Measurements from ENCODE around the gene FLOT1.

The FLOT1 gene

GRCh38 chr6:30705620-30706019, 36.9 kb downstream of the FLOT1 start:
- no peak for DNase-seq (ENCODE audit: extremely low read depth in 1 of 2, low read depth in 1 of 2)

DNA sequence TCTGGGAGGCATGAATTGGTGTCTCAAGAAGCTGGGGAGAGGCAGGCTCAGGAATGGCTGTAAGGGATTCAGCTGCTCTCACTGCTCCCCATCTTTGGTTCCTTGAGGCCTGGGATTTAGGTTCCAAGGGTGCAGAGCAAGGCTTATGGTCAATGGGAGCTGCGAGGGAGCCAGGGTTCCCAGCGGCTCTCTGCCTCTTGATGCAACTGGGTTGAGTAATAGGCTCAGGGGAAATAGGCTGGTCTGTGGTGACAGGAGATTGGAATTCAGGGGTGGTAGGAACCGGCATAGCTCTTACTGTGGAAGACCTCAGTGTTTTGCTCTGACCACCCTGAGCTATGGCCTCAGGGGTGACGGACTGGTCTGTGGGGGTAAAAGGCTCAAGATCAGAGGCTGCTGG, 38.7 kb downstream of the FLOT1 start:
- no peak for DNase-seq (ENCODE audit: extremely low read depth in 1 of 2, low read depth in 1 of 2)

GRCh38 chr6:30703011-30703410, 39.5 kb downstream of the FLOT1 start:
- DNase-seq (ENCODE audit: extremely low read depth in 1 of 2, low read depth in 1 of 2): no peak

DNA sequence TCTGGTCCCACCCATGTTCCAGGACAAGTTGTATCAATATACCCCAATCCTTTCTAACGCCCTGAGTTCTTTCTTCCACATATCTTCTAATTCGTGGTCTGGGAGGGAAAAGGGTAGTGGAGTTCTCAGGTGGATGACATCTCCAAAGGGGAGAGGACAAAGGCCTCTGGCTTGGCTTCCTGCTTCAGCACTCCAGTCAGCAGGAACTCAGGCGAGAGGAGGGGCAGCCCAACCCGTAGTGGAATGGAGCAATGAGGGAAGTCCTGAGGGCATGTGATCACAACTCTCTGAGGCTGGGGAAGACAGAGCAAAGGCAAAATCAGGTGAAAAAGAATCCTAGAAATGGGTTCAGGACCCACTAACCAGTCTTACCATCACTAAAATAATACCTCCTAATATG, 42.1 kb downstream of the FLOT1 start:
- DNase-seq (ENCODE audit: extremely low read depth in 1 of 2, low read depth in 1 of 2): no peak

GRCh38 chr6:30696432-30696831, 46.1 kb downstream of the FLOT1 start:
- no peak for DNase-seq (ENCODE audit: extremely low read depth in 1 of 2, low read depth in 1 of 2)

GRCh38 chr6:30691208-30691847, 51.2 kb downstream of the FLOT1 start:
- DNase-seq (ENCODE audit: extremely low read depth in 1 of 2, low read depth in 1 of 2): no peak

DNA sequence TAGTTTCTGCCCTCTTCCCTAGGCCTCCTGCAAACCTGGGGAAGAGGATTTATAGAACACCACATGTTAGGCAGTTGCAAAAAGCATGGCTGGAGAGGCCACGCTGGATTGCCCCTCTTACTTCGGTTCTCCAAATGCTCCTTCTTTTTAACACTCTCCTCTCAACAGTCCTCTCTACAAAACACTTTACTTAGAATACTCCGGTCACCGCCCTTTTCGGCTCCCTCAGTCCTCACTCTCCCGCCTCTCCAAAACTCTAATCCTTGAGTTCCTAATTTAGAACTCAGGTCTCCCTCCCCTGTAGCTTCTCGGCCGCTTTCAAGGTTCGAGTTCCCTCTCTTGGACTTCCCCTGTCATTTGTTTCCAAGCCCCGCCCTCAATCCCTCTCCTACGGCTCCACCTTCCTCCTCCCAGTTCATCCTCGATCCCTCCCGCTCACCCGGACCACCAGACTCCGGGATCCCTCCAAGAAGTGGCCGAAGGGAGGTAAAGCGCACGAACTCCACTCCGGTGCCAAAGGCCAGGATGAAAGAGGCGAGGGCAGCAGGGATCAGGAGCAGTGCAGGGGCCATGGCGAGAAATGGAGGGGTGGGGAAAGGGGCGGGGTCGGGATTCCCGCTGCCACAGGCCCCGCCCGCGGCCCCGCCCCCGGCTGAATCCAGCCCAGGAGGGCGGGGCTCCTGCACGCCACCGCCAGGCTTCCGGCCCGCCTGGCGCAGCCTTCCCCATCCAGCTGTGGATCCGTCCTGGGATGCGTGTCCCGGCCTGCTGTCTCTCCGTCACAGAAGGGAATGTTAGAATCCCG, 51.9 kb downstream of the FLOT1 start, which contains the start of gene NRM:
Gene NRM (minus strand): TSS at position 582 of the 805 bp plus-strand sequence. CDS start 10 bp downstream, at position 572.
- peak; percentile 51 to 66 for DNase-seq (ENCODE audit: extremely low read depth in 1 of 2, low read depth in 1 of 2)

DNA sequence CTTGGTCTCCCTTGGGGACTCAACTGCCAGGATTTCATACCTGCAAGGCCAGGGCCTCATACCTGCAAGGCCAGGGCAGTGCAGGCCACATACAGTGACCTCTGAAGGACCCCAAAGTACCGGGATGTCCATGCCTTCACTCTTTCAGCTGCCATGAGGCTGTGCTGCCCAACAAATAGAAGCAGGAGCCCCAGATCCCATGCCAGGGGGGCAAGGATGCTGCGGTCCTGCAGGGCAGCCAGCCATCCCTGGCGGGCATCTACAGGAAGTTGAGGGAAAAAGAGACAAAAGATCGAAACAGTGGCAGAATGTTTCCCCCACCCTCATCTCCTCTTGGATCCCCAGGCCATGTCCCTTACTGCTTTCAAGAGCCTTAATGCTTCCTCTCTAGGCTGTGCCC, 52.5 kb downstream of the FLOT1 start:
- DNase-seq (ENCODE audit: extremely low read depth in 1 of 2, low read depth in 1 of 2): no peak

DNA sequence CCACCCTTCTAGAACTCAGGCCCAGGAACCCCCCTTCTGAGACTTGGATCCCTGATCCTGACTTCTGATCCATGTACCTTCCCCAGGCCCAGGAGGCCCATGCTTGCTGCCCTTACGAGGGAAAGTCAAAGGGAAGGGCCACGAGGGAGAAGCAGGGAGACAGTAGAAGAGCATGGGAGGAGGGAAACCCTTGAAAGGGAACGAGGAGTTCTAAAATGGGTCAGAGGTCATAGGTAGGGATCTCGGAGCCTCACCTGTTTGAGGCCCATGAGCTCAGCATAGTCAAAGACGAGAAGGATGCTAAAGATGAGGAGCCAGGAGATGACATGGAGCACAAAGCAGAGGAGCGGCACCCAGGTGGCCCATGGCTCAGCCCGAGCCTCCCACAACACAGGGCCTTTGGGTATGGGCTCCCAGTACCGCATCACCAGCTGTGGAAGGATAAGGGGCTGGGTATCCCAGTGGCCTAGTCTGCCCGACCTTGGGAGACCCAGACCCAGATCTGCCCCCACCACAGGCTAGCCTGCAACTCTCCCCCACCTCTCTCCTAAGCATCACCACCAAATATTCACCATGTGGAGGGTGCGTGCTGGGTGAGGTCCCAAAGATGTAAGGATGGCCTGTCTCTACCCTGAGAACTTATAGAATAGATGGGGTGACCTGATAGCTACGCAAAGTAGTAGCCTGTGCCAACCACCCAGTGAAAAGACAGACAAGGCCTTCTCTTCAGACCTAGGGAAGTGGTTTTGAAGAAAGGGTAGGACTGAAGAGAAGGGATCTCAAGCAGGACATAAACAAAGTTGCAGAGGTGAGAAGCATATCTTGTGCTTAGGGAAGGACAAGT, 53.2 kb downstream of the FLOT1 start:
- no peak for DNase-seq (ENCODE audit: extremely low read depth in 1 of 2, low read depth in 1 of 2)

- no peak for DNase-seq (ENCODE audit: extremely low read depth in 1 of 2, low read depth in 1 of 2)
These were observed 53.9 kb downstream of the FLOT1 start for GRCh38 chr6:30688569-30688968.

DNA sequence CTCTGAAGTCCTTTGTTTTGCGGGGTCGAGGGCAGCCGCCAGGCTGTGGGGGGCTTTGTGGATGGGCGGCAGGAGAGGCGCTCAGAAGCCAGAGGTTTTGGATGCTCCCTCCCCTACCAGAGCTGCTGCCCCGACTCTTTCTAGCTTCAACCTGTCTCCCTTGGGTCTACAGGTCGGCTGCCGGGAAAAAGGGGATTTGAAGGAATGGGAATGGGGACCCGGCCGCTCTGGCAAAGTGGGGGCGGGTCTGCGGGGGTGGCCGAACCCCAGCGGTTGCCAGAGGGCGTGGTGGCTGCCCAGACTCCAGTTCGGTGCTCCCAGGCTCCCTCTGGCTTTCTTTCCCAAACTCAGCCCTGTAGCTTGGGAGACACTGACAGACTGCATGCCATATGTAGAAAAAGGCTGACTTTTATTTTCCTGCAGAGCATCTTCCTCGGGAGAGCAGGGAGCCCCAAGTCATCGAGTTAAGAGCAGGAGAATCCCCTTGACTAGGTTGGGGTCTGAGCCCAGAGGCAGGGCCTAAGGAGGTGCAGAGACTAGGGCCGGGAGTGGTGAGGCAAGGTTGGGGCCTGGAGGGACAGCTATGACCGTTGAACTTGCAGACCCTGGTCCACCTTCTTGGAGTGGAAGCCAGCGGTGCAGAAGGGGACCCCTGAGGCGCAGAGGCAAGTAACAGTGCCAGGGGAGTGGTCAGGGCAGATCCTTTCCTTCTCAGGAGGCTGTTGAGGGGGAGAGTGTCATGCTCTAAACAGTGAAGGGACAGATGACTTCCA, 54.6 kb downstream of the FLOT1 start:
- DNase-seq (ENCODE audit: extremely low read depth in 1 of 2, low read depth in 1 of 2): no peak

GRCh38 chr6:30686908-30687658, 55.4 kb downstream of the FLOT1 start:
- peak; percentile 78 to 90 for DNase-seq (ENCODE audit: extremely low read depth in 1 of 2, low read depth in 1 of 2)

DNA sequence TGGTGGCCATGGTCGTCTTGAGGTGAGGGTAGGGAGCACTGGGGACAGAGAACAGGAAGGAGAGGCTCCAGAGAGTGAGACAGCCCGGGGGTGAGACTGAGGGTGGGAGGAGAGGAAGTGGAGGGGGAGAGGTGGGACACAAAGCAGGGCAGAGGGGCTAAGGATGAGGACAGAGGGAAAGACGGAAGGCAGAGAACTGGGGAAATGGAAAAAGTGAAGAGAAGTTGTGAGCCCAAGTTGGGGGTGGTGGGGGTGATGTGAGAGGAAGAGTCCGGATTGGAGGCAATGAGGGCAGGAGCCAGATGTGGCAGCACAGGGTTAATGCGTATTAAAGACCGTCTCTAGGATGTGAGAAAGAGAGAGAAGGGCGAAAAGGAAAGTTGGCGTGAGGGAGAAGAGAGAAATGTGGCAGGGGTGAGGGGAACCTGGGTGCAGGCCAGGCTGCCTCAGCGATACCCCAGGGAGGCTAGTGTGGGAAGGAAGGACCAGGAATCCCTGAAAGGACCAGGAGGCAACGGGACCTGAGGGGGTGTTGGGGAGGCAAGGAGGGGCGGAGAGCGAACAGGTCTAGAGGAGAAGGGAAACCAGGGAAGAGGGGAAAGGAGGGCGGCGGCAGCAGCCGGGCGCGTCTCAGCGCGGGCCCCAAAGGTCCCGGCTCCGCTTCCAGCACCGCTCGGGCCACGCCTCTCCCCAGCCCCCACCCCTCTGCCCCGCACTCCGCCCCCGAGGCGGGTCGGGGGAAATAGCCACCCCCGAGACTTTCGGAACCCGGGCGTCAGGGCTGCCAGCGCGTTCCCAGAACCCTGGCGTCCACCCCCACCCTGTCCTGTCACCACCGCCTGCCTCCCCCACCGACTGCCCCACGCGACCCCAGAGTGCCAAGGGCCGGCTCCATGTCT, 56.2 kb downstream of the FLOT1 start, which contains the start of gene PPP1R18:
Gene PPP1R18 (minus strand): TSS at position 637 of the 899 bp plus-strand sequence. CDS start 627 bp downstream, at position 10.
- peak; percentile 72 to 83 for DNase-seq (ENCODE audit: extremely low read depth in 1 of 2, low read depth in 1 of 2)

GRCh38 chr6:30685157-30686008, 57.1 kb downstream of the FLOT1 start:
- DNase-seq (ENCODE audit: extremely low read depth in 1 of 2, low read depth in 1 of 2): no peak

GRCh38 chr6:30684386-30685156, 57.9 kb downstream of the FLOT1 start:
- peak in 1 of 2 donors; percentile 48 for DNase-seq (ENCODE audit: extremely low read depth in 1 of 2, low read depth in 1 of 2)

DNA sequence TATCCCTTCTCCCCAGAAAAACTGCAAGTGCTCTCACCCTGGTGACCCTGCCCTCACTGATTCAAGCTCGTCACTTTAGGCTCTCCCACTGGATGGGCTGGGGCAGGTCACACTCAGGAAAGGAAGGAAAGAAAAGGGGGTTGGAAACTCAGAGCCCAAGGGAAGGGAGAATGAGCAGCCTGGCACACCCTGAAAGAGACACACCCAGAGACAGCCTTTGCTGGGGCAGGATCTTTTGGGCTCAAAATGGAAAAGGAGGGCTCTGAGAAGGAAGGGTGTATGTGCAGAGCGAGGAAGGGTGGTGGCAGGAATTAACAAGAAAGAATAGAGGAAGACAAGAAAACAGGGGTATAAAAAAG, 58.5 kb downstream of the FLOT1 start:
- DNase-seq (ENCODE audit: extremely low read depth in 1 of 2, low read depth in 1 of 2): no peak

Measured in stimulated activated CD8-positive, alpha-beta memory T cell treated with anti-CD3 and anti-CD28 coated beads, Interleukin-7, amount 100 ng/mL, for 48 hours (primary cell).